Progenitor cell of endocrine pancreas (in vitro differentiated cells): ENCODE results near the gene ZZZ3. TPM values are rescaled to one million over a fixed set of nuclear protein-coding genes. Genes with fewer than 3 reads are reported as not detected.

Source experiments
- DNase-seq: peaks from one replicate; pipeline ENCODE4 v3.0.0; 2021; ENCODE audit warnings: low spot score; ENCODE audit not compliant: unreplicated experiment
- H3K27ac Mint-ChIP-seq: 2 replicates; pipeline ENCODE4 v1.8.0; 2021; ENCODE audit warnings: mild to moderate bottlenecking, moderate library complexity, mixed read lengths
- H3K27me3 Mint-ChIP-seq: 2 replicates; pipeline ENCODE4 v1.8.0; 2021; ENCODE audit warnings: mixed read lengths
- H3K36me3 Mint-ChIP-seq: 2 replicates; pipeline ENCODE4 v1.8.0; 2022; ENCODE audit warnings: mixed read lengths; ENCODE audit not compliant: insufficient read depth
- H3K4me1 Mint-ChIP-seq: 2 replicates; pipeline ENCODE4 v1.8.0; 2021; ENCODE audit warnings: low read depth, mixed read lengths
- H3K4me3 Mint-ChIP-seq: 2 replicates; pipeline ENCODE4 v1.8.0; 2021; ENCODE audit warnings: low read depth, mild to moderate bottlenecking, moderate library complexity, mixed read lengths
- H3K9me3 Mint-ChIP-seq: 2 replicates; pipeline ENCODE4 v1.8.0; 2021; ENCODE audit warnings: low read depth, mixed read lengths
- CTCF ChIP-seq: fragments of 200-600 bp; sonication (generic); IDR thresholded peaks from one replicate; pipeline ENCODE4 v1.5.0; 2021; ENCODE audit warnings: antibody characterized with exemption, mild to moderate bottlenecking; ENCODE audit not compliant: unreplicated experiment
- total RNA-seq: library from RNA; stranded (reverse); gene quantifications from 2 replicates; pipeline ENCODE4 v1.2.1, GENCODE V29; 2021

Gene ZZZ3
- total RNA-seq, 1 donor from 2014 or later = 59.3 TPM

DNA sequence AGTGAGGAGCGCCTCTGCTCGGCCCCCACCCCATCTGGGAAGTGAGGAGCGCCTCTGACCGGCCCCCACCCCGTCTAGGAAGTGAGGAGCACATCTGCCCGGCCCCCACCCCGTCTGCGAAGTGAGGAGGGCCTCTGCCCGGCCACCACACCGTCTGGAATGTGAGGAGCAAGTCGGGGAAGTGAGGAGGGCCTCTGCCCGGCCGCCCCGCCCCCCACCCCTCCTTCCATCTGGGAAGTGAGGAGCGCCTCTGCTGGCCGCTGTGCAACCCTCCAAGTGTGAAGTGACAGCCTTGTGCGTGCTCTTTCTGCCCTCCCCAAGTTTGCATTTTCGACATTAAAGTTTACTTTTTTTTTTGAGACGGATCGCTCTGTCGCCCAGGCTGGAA lies 5.1 kb upstream of the ZZZ3 start:
- Mint-ChIP-seq H3K36me3 (peaks cover 14% of the 10 kb centered on the region), H3K27me3 (no peaks in the 10 kb centered on the region), H3K27ac (peak overlapping the region; percentile 89), H3K4me1 (peaks cover 8% of the 10 kb centered on the region), H3K4me3 (peak overlapping the region; percentile 69), H3K9me3 (peaks cover 3% of the 10 kb centered on the region)
- DNase-seq = peak; percentile 42
- peak; percentile 44 for TF ChIP-seq CTCF

- no peak for TF ChIP-seq CTCF
- H3K27me3 Mint-ChIP-seq = no peaks in the 10 kb centered on the region
- no peak overlapping the region for H3K27ac Mint-ChIP-seq
- peak overlapping the region; percentile 16 for H3K4me3 Mint-ChIP-seq
- peaks cover 9% of the 10 kb centered on the region for H3K36me3 Mint-ChIP-seq
- H3K4me1 Mint-ChIP-seq = peaks cover 10% of the 10 kb centered on the region
- DNase-seq = no peak
- peaks cover 3% of the 10 kb centered on the region for H3K9me3 Mint-ChIP-seq
These were observed 4.5 kb upstream of the ZZZ3 start for GRCh38 chr1:77686796-77687518.

DNA sequence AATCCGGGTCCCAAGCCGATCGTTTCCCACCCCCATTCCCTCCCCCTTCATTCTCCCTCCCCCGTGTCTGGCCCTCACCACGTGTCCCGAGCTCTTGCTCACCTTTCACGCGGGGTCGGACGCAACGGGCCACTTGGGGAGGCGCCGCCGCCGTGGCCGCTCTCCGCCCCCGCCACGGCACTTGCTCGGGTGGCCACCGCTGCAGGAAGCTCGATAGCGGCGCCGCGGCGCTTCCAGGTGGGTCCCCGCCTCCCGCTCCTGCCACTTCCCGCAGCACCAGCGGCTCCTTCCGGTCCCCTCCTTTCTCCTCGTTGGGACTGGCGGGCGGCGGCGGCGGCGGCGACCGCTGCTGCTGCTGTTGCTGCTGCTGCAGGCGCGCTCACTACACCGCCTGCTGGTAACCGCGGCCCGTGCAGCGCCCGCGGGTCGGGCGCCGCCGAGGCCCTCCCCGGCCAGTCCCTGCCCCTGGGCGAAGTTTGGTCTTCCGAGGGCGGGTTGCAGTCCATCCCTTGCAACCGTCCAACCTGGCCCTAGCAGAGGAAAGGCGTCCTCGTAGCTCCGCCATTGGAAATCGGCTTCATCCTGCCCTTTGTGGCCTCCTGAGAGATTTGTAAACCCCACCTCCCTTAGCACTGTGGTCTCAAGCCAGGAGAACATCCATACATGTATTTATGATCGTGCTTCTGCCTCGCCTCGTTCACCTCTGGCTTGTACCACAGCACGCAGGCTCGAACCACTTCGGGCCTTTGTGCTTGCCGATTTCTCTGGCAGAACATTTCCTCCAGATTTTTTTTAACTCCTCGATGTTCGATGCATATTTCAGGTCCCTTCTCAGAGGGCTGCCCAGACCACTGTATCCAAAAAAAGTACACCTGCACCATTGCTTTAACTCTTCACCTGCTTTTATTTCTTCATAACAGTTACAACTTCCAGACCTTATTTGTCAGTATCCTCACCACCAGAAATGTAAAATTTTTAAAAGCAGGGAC lies 996 bp upstream of the ZZZ3 start:
- Mint-ChIP-seq H3K4me1 (peaks cover 26% of the 10 kb centered on the region), H3K27me3 (no peaks in the 10 kb centered on the region), H3K36me3 (no peaks in the 10 kb centered on the region), H3K9me3 (no peaks in the 10 kb centered on the region), H3K27ac (peak overlapping the region; percentile 99), H3K4me3 (peak overlapping the region; percentile 86)
- TF ChIP-seq CTCF = peak; percentile 88
- peak; percentile 92 for DNase-seq

- H3K4me3 Mint-ChIP-seq = no peak overlapping the region
These were observed 2.3 kb downstream of the ZZZ3 start for GRCh38 chr1:77680173-77680572.

More at GRCh38 chr1:77680173-77680572, 2.3 kb downstream of the ZZZ3 start:
- Mint-ChIP-seq H3K4me1 (peaks cover 29% of the 10 kb centered on the region), H3K9me3 (no peaks in the 10 kb centered on the region), H3K36me3 (no peaks in the 10 kb centered on the region), H3K27ac (no peak overlapping the region), H3K27me3 (no peaks in the 10 kb centered on the region)
- DNase-seq = no peak
- TF ChIP-seq CTCF = no peak
